GM13976 (cell line): Measurements from ENCODE around the gene SYNPO.

ENCODE experiments used
- DNase-seq: peaks from one replicate; pipeline ENCODE4 v3.0.0; 2012; ENCODE audit warnings: low spot score
- in situ Hi-C: fragments of 300-500 bp; cut with MboI; formaldehyde crosslinking; loops from one replicate; pipeline ENCODE4 v1.12.0; 2022; ENCODE audit warnings: low sequenced_read_pairs, mixed read lengths, inconsistent platforms; ENCODE audit not compliant: unreplicated experiment
- TF ChIP-seq, protein P1 (sequence below): IDR thresholded peaks from 2 replicates; pipeline ENCODE4 v1.5.1; 2012; ENCODE audit warnings: borderline replicate concordance, mild to moderate bottlenecking; ENCODE audit not compliant: insufficient read depth; ENCODE audit errors: extremely low read depth, missing control alignments, control extremely low read depth

Gene SYNPO

DNA sequence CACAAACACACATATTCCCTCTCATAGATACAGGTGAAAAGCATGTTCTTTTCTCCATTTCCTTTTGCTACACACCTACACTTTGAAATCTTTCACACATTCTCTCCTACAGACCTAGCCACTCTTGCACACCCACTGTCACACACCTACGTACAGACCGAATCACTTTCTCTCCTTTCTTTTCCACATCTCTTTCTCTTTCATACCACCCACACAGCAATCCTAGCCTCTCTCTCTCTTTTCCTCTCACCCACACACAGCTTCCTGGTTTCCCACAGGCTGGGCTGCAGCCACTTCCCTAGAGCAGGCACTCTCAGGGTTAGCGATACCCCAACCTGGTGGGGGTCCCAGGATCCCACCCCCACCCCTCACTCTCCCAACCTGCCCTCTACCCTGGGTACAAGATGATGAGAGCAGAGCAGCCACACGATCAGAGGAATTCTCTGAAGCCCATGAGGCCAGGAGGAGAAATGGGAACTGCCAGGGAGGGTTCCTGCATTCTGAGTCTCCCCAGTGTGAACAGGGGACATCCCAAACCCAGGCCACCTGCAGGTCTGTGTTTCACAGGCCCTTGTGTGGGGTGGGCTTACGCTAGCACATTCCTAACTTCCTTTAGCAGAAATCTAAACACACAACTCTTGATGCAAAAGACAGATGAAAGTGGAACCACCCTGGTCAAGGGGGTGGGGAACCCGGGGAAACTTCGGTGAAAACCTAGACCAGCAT is 17.1 kb upstream of the SYNPO start:
- TF ChIP-seq, protein P1, sequence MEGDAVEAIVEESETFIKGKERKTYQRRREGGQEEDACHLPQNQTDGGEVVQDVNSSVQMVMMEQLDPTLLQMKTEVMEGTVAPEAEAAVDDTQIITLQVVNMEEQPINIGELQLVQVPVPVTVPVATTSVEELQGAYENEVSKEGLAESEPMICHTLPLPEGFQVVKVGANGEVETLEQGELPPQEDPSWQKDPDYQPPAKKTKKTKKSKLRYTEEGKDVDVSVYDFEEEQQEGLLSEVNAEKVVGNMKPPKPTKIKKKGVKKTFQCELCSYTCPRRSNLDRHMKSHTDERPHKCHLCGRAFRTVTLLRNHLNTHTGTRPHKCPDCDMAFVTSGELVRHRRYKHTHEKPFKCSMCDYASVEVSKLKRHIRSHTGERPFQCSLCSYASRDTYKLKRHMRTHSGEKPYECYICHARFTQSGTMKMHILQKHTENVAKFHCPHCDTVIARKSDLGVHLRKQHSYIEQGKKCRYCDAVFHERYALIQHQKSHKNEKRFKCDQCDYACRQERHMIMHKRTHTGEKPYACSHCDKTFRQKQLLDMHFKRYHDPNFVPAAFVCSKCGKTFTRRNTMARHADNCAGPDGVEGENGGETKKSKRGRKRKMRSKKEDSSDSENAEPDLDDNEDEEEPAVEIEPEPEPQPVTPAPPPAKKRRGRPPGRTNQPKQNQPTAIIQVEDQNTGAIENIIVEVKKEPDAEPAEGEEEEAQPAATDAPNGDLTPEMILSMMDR: no peak
- peak; percentile 70 for DNase-seq
- in situ Hi-C loops: no loop called here

DNA sequence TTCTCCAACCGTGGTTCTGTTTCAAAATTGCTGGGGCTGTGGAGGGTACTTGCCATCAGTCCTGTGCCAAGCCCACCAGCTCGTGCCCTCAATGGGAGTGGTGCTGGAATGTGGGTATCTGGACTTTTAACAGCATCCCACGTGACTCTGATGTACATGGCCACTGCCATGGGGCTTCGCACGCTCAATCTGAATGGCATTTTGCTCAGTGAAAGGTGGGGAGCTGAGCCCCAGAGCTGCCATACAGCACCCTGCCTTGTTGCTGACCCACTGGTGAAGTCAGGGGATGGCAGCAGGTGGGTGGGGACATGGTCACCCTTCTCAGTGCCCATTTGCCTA is 16.6 kb upstream of the SYNPO start:
- DNase-seq: no peak
- TF ChIP-seq, protein P1: no peak
- in situ Hi-C loops: no loop called here

DNA sequence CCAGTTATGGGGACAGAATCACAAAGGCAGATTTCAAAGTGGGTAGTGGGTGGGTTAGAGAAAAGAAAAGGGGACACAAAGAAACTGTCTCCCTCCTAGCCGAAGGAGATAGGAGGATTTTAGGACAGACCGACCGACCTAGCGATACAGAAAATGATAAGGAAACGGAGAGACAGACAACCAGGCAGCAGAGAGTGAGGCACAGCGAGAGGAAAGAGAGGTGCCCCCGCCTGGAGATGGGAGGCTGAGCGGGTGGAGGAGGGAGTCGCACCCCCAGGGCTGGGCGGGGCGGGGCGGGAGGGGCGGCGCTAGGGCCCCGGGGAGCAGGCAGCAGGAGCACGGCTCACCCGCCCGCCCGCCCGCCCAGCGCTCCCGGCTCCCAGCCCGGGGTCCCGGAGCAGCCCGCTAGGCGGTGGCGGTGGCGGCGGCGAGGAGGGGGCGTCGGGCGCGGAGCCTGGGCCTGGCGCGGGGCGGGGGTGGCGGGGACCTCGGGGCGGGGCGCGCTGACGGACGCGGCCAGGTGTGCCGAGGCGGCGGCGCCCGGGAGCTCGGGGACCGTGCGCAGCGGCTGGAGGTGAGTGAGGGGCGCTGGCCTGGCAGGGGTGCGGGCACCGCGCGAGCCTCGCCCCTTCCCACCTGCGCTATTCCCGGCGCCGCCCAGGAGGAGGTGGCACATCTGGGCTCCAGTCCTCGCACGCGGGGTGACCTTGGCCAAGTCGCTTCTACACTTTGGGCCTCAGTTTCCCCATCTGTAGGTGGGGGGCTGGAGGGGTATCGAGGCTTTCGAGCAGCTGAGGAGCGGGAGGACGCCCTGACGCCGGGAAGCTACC is 15.9 kb upstream of the SYNPO start:
- DNase-seq: peak; percentile 86
- TF ChIP-seq, protein P1: no peak

DNA sequence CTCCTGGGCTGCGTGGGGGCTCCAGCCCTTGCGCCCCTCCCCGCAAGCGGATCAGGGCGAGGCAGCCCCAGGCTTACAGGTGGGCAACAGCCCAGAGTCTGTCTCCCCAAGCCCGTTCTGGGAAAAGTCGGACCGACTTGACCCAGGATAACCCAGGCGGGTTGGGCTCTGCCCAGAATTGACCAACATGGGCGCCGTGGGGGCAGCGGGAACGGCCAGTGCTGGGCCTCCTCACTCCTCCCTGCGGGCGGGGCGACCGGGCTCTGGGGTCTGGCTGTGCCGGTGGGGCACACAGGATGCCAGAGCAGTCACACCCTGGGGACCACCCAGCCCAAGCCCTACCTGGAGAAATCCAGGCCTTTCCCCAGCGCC is 15.3 kb upstream of the SYNPO start:
- TF ChIP-seq, protein P1: no peak
- in situ Hi-C loops: no loop called here
- DNase-seq: no peak

More for the DNA sequence above, 15.9 kb upstream of the SYNPO start:
- in situ Hi-C loops: no loop called here

DNA sequence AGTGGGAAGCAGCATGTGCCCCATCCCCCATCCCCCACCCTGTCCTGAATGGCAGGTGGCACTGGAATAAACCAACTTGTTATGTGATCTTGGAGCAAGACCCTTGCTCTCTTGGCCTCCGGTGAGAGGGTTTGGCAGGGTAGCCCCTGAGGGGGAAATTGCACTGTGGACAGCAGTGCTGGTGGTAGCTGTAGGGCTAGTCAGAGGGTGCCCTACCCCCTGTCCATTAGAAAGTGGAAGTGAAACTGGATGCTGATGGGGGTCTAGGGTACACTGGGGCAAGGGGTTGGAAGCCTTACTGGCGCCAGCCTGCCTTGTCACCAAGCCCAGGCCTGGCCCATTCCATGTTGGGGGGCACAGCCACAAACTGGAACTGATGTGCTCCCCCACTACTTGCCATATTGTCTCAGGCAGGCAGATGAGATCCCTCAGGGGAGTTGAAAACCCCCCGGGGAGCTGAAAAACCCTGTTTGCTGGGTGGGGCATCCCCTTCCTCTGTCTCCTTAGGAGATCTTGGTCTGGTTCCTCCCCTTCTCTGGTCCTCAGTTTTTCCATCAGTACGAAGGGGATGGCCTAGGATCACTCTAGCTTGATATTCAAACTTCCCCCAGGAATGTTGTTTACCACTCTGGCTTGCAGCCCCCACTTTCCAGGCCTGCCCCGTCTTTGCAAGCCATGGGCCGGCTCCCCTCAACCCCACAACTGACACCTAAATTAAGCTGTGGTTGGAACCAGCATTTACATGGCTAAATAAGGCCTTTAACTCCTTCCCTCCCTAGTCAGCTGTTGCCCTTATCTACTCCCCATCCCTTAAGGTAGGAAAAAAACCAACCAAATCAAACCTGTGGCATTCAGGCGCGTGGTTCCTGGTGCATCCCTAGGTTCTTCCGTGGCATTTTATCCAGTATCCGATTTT is 14.4 kb upstream of the SYNPO start:
- in situ Hi-C loops: no loop called here
- DNase-seq: peak; percentile 86
- TF ChIP-seq, protein P1: no peak

DNA sequence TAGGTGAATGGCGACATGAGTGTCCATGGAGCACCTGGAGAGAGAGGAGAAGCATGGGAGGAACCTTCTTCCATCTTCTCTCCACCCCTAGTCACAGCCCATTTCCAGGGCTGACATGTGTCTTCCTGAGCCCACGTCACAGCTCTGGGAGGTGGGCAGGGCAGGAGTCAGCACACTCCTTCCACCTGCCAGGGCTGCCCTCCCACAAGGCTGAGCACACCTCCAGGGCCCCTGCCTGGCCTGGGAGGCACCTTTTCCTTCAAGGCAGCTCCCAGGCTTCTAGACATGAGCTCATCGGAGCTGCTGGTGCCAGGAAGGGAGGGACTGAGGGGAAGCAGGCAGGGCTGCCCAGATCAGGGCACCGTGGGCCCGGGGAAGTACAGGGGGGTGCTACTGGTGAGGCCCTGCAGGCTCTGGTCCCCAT is 13.6 kb upstream of the SYNPO start:
- TF ChIP-seq, protein P1: no peak
- in situ Hi-C loops: no loop called here
- no peak for DNase-seq
